Measurements from ENCODE around the gene PAQR7.
"Not testable (repeated sequence)": the region's sequence is repeated elsewhere in the genome, so short reads cannot be mapped to it uniquely, and the experiment has no call there.

PAQR7 gene

GRCh38 chr1:25847929-25848328 lies 27.6 kb downstream of the PAQR7 start:
- FAIRE-seq: no peak
- no peak for TF ChIP-seq CTCF (IDR thresholded peaks at IDR 0.05; ENCODE audit: insufficient read depth, missing control alignments)
- no peak for DNase-seq (ENCODE audit: insufficient read length, low spot score)

- TF ChIP-seq CTCF (IDR thresholded peaks at IDR 0.05; ENCODE audit: insufficient read depth, missing control alignments): no peak
- no peak for DNase-seq (ENCODE audit: insufficient read length, low spot score)
- no peak for FAIRE-seq
Measured at GRCh38 chr1:25845664-25846063, 29.8 kb downstream of the PAQR7 start.

GRCh38 chr1:25844536-25845337 lies 30.8 kb downstream of the PAQR7 start:
- FAIRE-seq (no peak), DNase-seq (ENCODE audit: insufficient read length, low spot score) (no peak)
- TF ChIP-seq CTCF (IDR thresholded peaks at IDR 0.05; ENCODE audit: insufficient read depth, missing control alignments): no peak

- no peak for DNase-seq (ENCODE audit: insufficient read length, low spot score)
- no peak for TF ChIP-seq CTCF (IDR thresholded peaks at IDR 0.05; ENCODE audit: insufficient read depth, missing control alignments)
- FAIRE-seq: no peak
Measured at GRCh38 chr1:25843483-25843882, 32.0 kb downstream of the PAQR7 start.

DNA sequence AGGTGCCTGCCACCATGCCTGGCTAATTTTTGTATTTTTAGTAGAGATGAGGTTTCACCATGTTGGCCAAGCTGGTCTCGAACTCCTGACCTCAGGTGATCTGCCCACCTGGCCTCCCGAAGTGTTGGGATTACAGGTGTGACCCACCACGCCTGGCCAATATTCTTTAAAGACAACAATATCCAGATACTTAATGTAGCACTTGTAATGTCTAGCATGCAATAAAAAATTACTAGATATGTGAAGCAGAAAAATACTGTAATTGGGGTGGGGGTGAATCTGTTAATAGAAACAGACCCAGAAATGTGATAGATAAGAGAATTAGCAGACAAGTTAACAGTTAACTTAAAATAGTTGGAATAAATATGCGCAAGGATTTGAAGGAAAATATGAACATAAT lies 35.7 kb downstream of the PAQR7 start:
- not testable (repeated sequence) for DNase-seq (ENCODE audit: insufficient read length, low spot score); FAIRE-seq

DNA sequence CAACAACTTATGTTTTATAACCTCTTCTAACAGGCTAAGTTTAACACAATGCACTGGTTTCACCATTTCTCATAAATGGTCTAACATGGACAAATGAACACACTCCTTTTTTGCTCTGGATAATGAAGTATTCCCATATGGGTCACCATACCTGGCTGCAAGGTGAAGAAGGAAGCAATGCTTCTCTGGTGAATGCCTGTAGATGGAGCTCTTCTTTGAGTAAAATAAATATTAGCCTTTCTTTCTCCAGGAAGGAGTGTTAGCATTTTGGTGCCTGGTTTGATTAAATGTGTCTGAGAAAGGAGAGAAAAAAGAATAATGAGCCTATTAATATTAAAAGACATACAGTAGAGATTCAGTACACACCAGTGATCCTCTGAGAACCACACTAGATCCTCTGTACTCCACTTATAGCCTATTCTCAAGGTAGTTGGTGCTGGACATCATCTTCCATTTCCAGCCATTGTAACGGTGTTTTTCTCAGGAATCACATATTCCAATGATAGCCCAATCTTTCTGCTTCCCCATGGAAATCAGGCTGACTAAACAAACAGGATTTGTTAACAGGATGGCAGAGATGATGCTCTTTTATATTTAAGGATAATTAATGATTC lies 38.1 kb downstream of the PAQR7 start:
- DNase-seq (ENCODE audit: insufficient read length, low spot score) (no peak), FAIRE-seq (no peak)
- TF ChIP-seq CTCF (IDR thresholded peaks at IDR 0.05; ENCODE audit: insufficient read depth, missing control alignments): peak; percentile 14

DNA sequence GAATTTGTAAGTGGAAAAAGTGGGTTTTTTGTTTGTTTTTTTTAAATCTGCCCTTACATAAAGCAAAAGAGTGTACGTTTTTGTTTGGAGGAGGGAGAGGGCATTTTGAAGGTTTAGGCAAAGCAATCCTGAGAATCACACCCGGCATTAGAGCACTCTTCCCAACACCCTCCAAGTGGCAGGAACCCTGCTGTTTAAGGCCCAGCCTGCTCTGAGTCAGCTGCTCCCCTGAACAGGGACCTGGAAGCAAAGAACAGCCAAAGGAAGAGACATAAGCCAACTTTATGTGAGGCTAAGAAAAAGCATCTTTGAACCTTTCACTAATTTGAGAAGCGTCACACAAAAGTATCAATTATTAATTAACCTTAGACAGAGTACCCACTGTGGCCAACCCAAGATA lies 38.8 kb downstream of the PAQR7 start:
- FAIRE-seq (no peak), DNase-seq (ENCODE audit: insufficient read length, low spot score) (no peak)
- TF ChIP-seq CTCF (IDR thresholded peaks at IDR 0.05; ENCODE audit: insufficient read depth, missing control alignments): no peak

All from D721Med (cell line).